ENCODE data around the gene PRKCE. TPM values are rescaled to one million over a fixed set of nuclear protein-coding genes. Genes with fewer than 3 reads are reported as not detected.

PRKCE gene
- total RNA-seq, 1 experiment from 2014 or later, result 14.0 TPM

GRCh38 chr2:45973426-45973825 is 322.0 kb downstream of the PRKCE start:
- Histone ChIP-seq H3K36me3 (ENCODE audit: control insufficient read depth, insufficient read depth, low read length) (no peaks in the 10 kb centered on the region), H3K27me3 (ENCODE audit: control insufficient read depth, insufficient read depth, low read length) (no peaks in the 10 kb centered on the region), H3K27ac (ENCODE audit: low read length) (no peak overlapping the region), H3K4me1 (ENCODE audit: control insufficient read depth, insufficient read depth, low read length) (0 out of 2 replicates have a peak, but pooled peaks cover 4% of the 10 kb centered on the region), H3K4me3 (ENCODE audit: low read depth in 2 of 2, low read length in 2 of 2) (no peak overlapping the region), H3K9me3 (ENCODE audit: control insufficient read depth, insufficient read depth, low read depth, low read length) (no peaks in the 10 kb centered on the region)
- in situ Hi-C loops (cut with HindIII; ENCODE audit: low pct_unique_long_range_greater_than_20kb, low sequenced_read_pairs), result no loop called here
- ATAC-seq (no peak), DNase-seq (ENCODE audit: low read depth, low spot score) (no peak)
- ChIA-PET POLR2A (no interaction called here), CTCF (no interaction called here)
- TF ChIP-seq POLR2AphosphoS5 (IDR thresholded peaks at IDR 0.05; ENCODE audit: low read depth, low read length) (no peak), TCF7L2 (IDR thresholded peaks at IDR 0.05; ENCODE audit: low read depth, low read length) (no peak), SIN3A (IDR thresholded peaks at IDR 0.05; ENCODE audit: borderline replicate concordance, insufficient read depth, low read depth, low read length) (no peak)
- TF ChIP-seq, protein P1, sequence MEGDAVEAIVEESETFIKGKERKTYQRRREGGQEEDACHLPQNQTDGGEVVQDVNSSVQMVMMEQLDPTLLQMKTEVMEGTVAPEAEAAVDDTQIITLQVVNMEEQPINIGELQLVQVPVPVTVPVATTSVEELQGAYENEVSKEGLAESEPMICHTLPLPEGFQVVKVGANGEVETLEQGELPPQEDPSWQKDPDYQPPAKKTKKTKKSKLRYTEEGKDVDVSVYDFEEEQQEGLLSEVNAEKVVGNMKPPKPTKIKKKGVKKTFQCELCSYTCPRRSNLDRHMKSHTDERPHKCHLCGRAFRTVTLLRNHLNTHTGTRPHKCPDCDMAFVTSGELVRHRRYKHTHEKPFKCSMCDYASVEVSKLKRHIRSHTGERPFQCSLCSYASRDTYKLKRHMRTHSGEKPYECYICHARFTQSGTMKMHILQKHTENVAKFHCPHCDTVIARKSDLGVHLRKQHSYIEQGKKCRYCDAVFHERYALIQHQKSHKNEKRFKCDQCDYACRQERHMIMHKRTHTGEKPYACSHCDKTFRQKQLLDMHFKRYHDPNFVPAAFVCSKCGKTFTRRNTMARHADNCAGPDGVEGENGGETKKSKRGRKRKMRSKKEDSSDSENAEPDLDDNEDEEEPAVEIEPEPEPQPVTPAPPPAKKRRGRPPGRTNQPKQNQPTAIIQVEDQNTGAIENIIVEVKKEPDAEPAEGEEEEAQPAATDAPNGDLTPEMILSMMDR (IDR thresholded peaks at IDR 0.05), result no peak
- TF ChIP-seq, protein P2, sequence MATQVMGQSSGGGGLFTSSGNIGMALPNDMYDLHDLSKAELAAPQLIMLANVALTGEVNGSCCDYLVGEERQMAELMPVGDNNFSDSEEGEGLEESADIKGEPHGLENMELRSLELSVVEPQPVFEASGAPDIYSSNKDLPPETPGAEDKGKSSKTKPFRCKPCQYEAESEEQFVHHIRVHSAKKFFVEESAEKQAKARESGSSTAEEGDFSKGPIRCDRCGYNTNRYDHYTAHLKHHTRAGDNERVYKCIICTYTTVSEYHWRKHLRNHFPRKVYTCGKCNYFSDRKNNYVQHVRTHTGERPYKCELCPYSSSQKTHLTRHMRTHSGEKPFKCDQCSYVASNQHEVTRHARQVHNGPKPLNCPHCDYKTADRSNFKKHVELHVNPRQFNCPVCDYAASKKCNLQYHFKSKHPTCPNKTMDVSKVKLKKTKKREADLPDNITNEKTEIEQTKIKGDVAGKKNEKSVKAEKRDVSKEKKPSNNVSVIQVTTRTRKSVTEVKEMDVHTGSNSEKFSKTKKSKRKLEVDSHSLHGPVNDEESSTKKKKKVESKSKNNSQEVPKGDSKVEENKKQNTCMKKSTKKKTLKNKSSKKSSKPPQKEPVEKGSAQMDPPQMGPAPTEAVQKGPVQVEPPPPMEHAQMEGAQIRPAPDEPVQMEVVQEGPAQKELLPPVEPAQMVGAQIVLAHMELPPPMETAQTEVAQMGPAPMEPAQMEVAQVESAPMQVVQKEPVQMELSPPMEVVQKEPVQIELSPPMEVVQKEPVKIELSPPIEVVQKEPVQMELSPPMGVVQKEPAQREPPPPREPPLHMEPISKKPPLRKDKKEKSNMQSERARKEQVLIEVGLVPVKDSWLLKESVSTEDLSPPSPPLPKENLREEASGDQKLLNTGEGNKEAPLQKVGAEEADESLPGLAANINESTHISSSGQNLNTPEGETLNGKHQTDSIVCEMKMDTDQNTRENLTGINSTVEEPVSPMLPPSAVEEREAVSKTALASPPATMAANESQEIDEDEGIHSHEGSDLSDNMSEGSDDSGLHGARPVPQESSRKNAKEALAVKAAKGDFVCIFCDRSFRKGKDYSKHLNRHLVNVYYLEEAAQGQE (IDR thresholded peaks at IDR 0.05; ENCODE audit: insufficient read depth in 1 of 2, low read depth in 2 of 2, low read length in 1 of 2), result no peak
- intact Hi-C loops (cut with micrococcal nuclease; ENCODE audit: unreplicated experiment), result no loop called here
- no TSS peak for BruUV-seq (replicated peaks)

DNA sequence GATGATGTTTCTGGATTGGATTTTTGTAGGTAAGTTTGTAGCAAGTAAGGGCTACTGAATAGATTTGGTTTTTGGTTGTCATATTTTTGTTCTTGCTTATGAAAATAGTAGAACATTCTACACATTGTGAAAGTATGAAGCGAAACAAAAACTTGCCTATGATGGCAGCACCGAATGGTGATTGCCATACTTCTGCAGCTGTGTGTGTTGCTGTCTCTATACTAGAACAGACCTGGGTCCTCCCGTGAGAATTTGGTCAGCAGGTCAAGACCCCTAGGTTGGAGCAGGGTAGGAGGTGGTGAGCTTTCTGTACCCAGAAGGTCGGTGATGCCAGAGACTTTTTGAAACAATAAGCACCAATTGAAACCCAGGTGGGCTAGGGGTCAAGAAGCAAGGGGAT is 322.6 kb downstream of the PRKCE start:
- in situ Hi-C loops (cut with HindIII; ENCODE audit: low pct_unique_long_range_greater_than_20kb, low sequenced_read_pairs), result no loop called here
- intact Hi-C loops (cut with micrococcal nuclease; ENCODE audit: unreplicated experiment), result no loop called here
- DNase-seq (ENCODE audit: low read depth, low spot score) (no peak), ATAC-seq (no peak)
- Histone ChIP-seq H3K27me3 (ENCODE audit: control insufficient read depth, insufficient read depth, low read length) (no peaks in the 10 kb centered on the region), H3K27ac (ENCODE audit: low read length) (no peak overlapping the region), H3K4me3 (ENCODE audit: low read depth in 2 of 2, low read length in 2 of 2) (no peak overlapping the region), H3K4me1 (ENCODE audit: control insufficient read depth, insufficient read depth, low read length) (no peaks in the 10 kb centered on the region), H3K9me3 (ENCODE audit: control insufficient read depth, insufficient read depth, low read depth, low read length) (no peaks in the 10 kb centered on the region), H3K36me3 (ENCODE audit: control insufficient read depth, insufficient read depth, low read length) (no peaks in the 10 kb centered on the region)
- TF ChIP-seq SIN3A (IDR thresholded peaks at IDR 0.05; ENCODE audit: borderline replicate concordance, insufficient read depth, low read depth, low read length), result no peak
- CTCF ChIA-PET, result no interaction called here
- POLR2A ChIA-PET, result no interaction called here
- BruUV-seq (replicated peaks), result no TSS peak

DNA sequence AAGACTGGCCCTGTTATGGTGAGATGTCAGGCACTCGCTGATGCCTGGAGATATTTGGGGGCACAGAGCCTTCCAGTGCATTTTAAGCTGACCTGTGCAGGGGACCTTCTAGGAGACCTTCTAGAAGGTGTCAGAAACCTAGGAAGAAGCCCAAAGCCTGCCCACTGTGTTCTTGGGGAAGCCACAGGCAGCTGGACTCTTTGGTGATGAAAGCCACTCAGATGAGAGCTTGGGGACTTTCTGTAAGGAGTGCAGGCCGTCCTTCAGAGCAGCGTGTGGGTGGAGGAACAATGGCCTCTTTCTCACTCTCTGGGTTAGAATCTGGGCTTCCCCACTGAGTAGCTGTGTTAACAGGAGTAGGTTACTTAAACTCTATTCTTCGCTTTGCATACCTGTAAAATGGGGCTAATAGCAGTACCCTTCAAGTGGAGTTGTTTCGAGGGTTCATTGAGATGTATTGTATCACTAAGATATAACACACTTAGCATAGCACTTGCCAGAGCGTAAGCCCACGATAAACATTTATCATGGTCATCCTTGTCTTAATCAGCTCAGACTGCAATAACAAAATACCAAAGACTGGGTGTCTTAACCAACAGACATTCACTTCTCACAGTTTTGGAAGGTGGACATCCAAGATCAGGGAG is 323.4 kb downstream of the PRKCE start:
- POLR2A ChIA-PET, result no interaction called here

More for the DNA sequence above, 323.4 kb downstream of the PRKCE start:
- H3K4me3 ChIP-seq (ENCODE audit: low read depth in 2 of 2, low read length in 2 of 2), result no peak overlapping the region
- no TSS peak for BruUV-seq (replicated peaks)
- H3K27ac ChIP-seq (ENCODE audit: low read length), result no peak overlapping the region
- in situ Hi-C loops (cut with HindIII; ENCODE audit: low pct_unique_long_range_greater_than_20kb, low sequenced_read_pairs), result no loop called here
- H3K27me3 ChIP-seq (ENCODE audit: control insufficient read depth, insufficient read depth, low read length), result no peaks in the 10 kb centered on the region
- CTCF ChIA-PET, result no interaction called here
- H3K36me3 ChIP-seq (ENCODE audit: control insufficient read depth, insufficient read depth, low read length), result no peaks in the 10 kb centered on the region
- ATAC-seq (no peak), DNase-seq (ENCODE audit: low read depth, low spot score) (no peak)
- TF ChIP-seq, protein P2 (IDR thresholded peaks at IDR 0.05; ENCODE audit: insufficient read depth in 1 of 2, low read depth in 2 of 2, low read length in 1 of 2), result no peak
- no peak for TF ChIP-seq TCF7L2 (IDR thresholded peaks at IDR 0.05; ENCODE audit: low read depth, low read length)
- TF ChIP-seq, protein P1 (IDR thresholded peaks at IDR 0.05), result no peak
- TF ChIP-seq SIN3A (IDR thresholded peaks at IDR 0.05; ENCODE audit: borderline replicate concordance, insufficient read depth, low read depth, low read length), result no peak
- TF ChIP-seq POLR2AphosphoS5 (IDR thresholded peaks at IDR 0.05; ENCODE audit: low read depth, low read length), result no peak
- no peaks in the 10 kb centered on the region for H3K4me1 ChIP-seq (ENCODE audit: control insufficient read depth, insufficient read depth, low read length)
- H3K9me3 ChIP-seq (ENCODE audit: control insufficient read depth, insufficient read depth, low read depth, low read length), result no peaks in the 10 kb centered on the region
- intact Hi-C loops (cut with micrococcal nuclease; ENCODE audit: unreplicated experiment), result no loop called here
